B cell (primary cell): ENCODE results near the gene OS9. TPM values are rescaled to one million over a fixed set of nuclear protein-coding genes. Genes with fewer than 3 reads are reported as not detected.

ENCODE experiments used
- ATAC-seq: fragments of 200-7000 bp; cut with Tn5 transposase; one replicate; pipeline ENCODE4 v1.10.0; 2021; ENCODE audit warnings: low read depth, mild to moderate bottlenecking, moderate number of reproducible peaks, moderate library complexity
- CTCF ChIA-PET: fragments of 350-600 bp; sonication (Branson Sonifier 250); formaldehyde crosslinking; loops from one replicate; lab custom pipeline; 2021; ENCODE audit warnings: antibody characterized with exemption, inconsistent platforms; lab: Charles Lee
- POLR2A ChIA-PET: fragments of 350-600 bp; sonication (Branson Sonifier 250); formaldehyde crosslinking; loops from one replicate; lab custom pipeline; 2021; ENCODE audit warnings: antibody characterized with exemption; lab: Charles Lee
- DNase-seq: peaks from one replicate; pipeline ENCODE4 v3.0.0; 2013
- H2AFZ ChIP-seq: 2 replicates; pipeline ENCODE4 v1.6.1; 2012; ENCODE audit warnings: mild to moderate bottlenecking, low read depth, low read length; ENCODE audit not compliant: insufficient read depth, poor library complexity, severe bottlenecking
- H3K27ac ChIP-seq, 2 donors: 1 replicate in 1 of 2; 2 replicates in 1 of 2; pipeline ENCODE4 v1.5.1; 2012 to 2013; ENCODE audit warnings: low read length in 2 of 2, mild to moderate bottlenecking in 2 of 2, moderate library complexity in 1 of 2
- H3K27me3 ChIP-seq, 4 experiments: fragments of 200-600 bp in 1 of 4; sonication (generic) in 1 of 4; replicated peaks in 1 of 4; 1 replicate in 2 of 4; 2 replicates in 2 of 4; pipeline versions ENCODE4 v1.6.1 to v1.7.0; 2013 to 2016; ENCODE audit warnings: low read length in 3 of 4, mild to moderate bottlenecking in 2 of 4, mixed read lengths in 1 of 4, moderate library complexity in 1 of 4; ENCODE audit not compliant: insufficient read depth in 4 of 4, control insufficient read depth in 3 of 4; ENCODE audit errors: control extremely low read depth in 1 of 4
- H3K36me3 ChIP-seq, 2 experiments: replicated peaks in 1 of 2; 1 replicate in 1 of 2; 2 replicates in 1 of 2; pipeline versions ENCODE4 v1.6.1 to v1.7.1; 2013; ENCODE audit warnings: low read length in 1 of 2; ENCODE audit not compliant: insufficient read depth in 2 of 2, control insufficient read depth in 1 of 2; ENCODE audit errors: control extremely low read depth in 1 of 2, extremely low read depth in 1 of 2
- H3K4me1 ChIP-seq, 2 donors: fragments of 200-600 bp in 1 of 2; sonication (generic) in 1 of 2; 1 replicate in 1 of 2; 2 replicates in 1 of 2; pipeline versions ENCODE4 v1.5.1 to v1.6.1; 2013 to 2017; ENCODE audit warnings: low read length in 2 of 2; ENCODE audit not compliant: control insufficient read depth in 2 of 2, insufficient read depth in 2 of 2
- H3K4me2 ChIP-seq: replicated peaks from 2 replicates; pipeline ENCODE3; 2012; ENCODE audit warnings: mild to moderate bottlenecking, low read depth, low read length; ENCODE audit not compliant: poor library complexity, severe bottlenecking
- H3K4me3 ChIP-seq, 5 experiments: fragments of 200-600 bp in 1 of 5; sonication (generic) in 1 of 5; 1 replicate in 3 of 5; 2 replicates in 2 of 5; pipeline versions ENCODE4 v1.5.1 to v1.7.0; 2011 to 2016; ENCODE audit warnings: low read length in 4 of 5, mild to moderate bottlenecking in 4 of 5, low read depth in 2 of 5, control low read depth in 1 of 5, moderate library complexity in 1 of 5; ENCODE audit not compliant: insufficient read depth in 1 of 5; ENCODE audit errors: control extremely low read depth in 1 of 5, extremely low read depth in 1 of 5
- H3K79me2 ChIP-seq: fragments of 200-600 bp; sonication (generic); one replicate; pipeline ENCODE4 v1.6.0; 2016; ENCODE audit warnings: low read length; ENCODE audit not compliant: control insufficient read depth, insufficient read depth
- H3K9ac ChIP-seq: fragments of 200-600 bp; sonication (generic); 2 replicates; pipeline ENCODE4 v1.6.1; 2017; ENCODE audit warnings: mild to moderate bottlenecking, low read length, moderate library complexity
- H3K9me3 ChIP-seq, 3 donors: one replicate each; pipeline versions ENCODE4 v1.6.1 to v1.7.1; 2013; ENCODE audit warnings: low read length in 2 of 3; ENCODE audit not compliant: control insufficient read depth in 2 of 3, insufficient read depth in 1 of 3; ENCODE audit errors: control extremely low read depth in 1 of 3
- H4K20me1 ChIP-seq: 2 replicates; pipeline ENCODE4 v1.6.0; 2012; ENCODE audit warnings: mild to moderate bottlenecking, low read length; ENCODE audit not compliant: insufficient read depth, control insufficient read depth, poor library complexity, severe bottlenecking
- H3K27ac Mint-ChIP-seq: one replicate; pipeline ENCODE4 v1.8.0; 2021; ENCODE audit warnings: mixed read lengths
- H3K27me3 Mint-ChIP-seq: one replicate; pipeline ENCODE4 v1.8.0; 2021; ENCODE audit warnings: mixed read lengths
- H3K4me1 Mint-ChIP-seq: one replicate; pipeline ENCODE4 v1.8.0; 2021; ENCODE audit warnings: mixed read lengths
- H3K4me3 Mint-ChIP-seq: one replicate; pipeline ENCODE4 v1.8.0; 2021; ENCODE audit warnings: mixed read lengths
- H3K9me3 Mint-ChIP-seq: one replicate; pipeline ENCODE4 v1.8.0; 2022; ENCODE audit warnings: mixed read lengths; ENCODE audit not compliant: insufficient read depth
- CTCF ChIP-seq: fragments of 200-600 bp; IDR thresholded peaks from one replicate; pipeline ENCODE4 v1.8.0; 2022; ENCODE audit warnings: antibody characterized with exemption, mild to moderate bottlenecking
- EZH2 ChIP-seq: IDR thresholded peaks from 2 replicates; pipeline ENCODE4 v1.6.1; 2012; ENCODE audit warnings: borderline replicate concordance, low read depth, mild to moderate bottlenecking, moderate library complexity, low read length; ENCODE audit not compliant: insufficient read depth, poor library complexity, severe bottlenecking
- WGBS: methylation state at CpG from one replicate; pipeline ENCODE4 v1.1.5; 2013; ENCODE audit warnings: missing lambda C conversion rate; ENCODE audit not compliant: insufficient coverage; 5-methylcytosine and 5-hydroxymethylcytosine counted together
- intact Hi-C: fragments of 100-400 bp; cut with micrococcal nuclease; formaldehyde crosslinking; loops from one replicate; pipeline ENCODE4 v1.10.0; 2022
- polyA plus RNA-seq: library from polyadenylated mRNA; depleted of rRNA; stranded (reverse); fragments of >200 nt; gene quantifications from 2 replicates; pipeline ENCODE4 v1.2.3, GENCODE V29; 2012
- total RNA-seq, 2 donors: library from RNA; stranded (reverse); fragments of 120-200 nt in 1 of 2; gene quantifications; 1 replicate in 1 of 2; 2 replicates in 1 of 2; pipeline versions ENCODE4 v1.2.3 to v1.2.4, GENCODE V29; 2013 to 2022

OS9 gene
- total and polyA plus RNA-seq, 2 donors (not counting 1 experiment from before 2014, with no cell fraction given): 182 to 234 TPM

DNA sequence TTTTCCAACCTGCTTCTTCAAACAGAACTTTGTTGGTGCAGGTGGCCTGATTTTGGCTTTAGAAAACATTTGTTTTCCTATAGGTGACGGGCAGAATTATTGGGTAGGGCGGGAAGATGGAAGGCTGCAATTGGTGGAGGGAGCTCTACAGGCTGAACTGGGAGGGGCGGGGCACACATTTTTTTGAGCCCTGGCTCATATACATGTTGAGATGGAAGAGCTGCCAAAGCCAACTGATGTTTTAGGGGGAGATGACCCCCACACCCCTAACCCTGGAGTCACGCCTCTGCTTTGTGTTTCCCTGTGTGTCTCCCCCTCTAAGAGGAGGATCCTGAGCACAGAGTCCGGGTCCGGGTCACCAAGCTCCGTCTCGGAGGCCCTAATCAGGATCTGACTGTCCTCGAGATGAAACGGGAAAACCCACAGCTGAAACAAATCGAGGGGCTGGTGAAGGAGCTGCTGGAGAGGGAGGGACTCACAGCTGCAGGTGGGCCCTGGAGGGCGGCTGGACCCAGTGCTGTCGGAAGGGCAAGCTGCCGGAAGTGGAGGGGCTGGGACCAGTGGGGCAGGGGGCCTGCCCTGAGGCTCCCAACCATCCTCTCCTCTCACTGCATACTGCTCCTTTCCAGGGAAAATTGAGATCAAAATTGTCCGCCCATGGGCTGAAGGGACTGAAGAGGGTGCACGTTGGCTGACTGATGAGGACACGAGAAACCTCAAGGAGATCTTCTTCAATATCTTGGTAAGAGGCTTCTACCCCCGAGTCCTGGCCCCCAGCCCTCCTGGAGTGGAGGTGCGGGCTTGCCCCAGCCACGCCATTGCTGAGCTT lies 26.1 kb downstream of the OS9 start:
- Histone ChIP-seq H3K27ac (no peak overlapping the region), H4K20me1 (peaks cover 29% of the 10 kb centered on the region), H3K36me3 (peaks cover 3 to 58% of the 10 kb centered on the region in 2 experiments), H3K27me3 (no peaks in the 10 kb centered on the region), H3K4me2 (no peak overlapping the region), H3K9me3 (no peaks in the 10 kb centered on the region), H3K9ac (no peak overlapping the region), H3K4me1 (peaks cover 17 to 21% of the 10 kb centered on the region in 2 donors), H2AFZ (no peak overlapping the region), H3K4me3 (no peak overlapping the region), H3K79me2 (peaks cover 3% of the 10 kb centered on the region)
- Mint-ChIP-seq H3K27me3 (no peaks in the 10 kb centered on the region), H3K27ac (no peak overlapping the region), H3K9me3 (no peaks in the 10 kb centered on the region), H3K4me1 (peaks cover 21% of the 10 kb centered on the region), H3K4me3 (no peak overlapping the region)
- WGBS: 98% methylated on average over 16 of the region's 20 CpGs
- ATAC-seq: no peak
- no peak for DNase-seq
- POLR2A ChIA-PET: interaction anchor here (0.6 kb wide), 1 partner anchor 22 kb away, joined by 3 read pairs; no protein-coding TSS in a partner anchor
- CTCF ChIA-PET: no interaction called here
- TF ChIP-seq EZH2 (no peak), CTCF (no peak)
- intact Hi-C loops: no loop called here
